Activated CD8-positive, alpha-beta memory T cell treated with anti-CD3 and anti-CD28 coated beads for 1 hour (primary cell): ENCODE results near the gene SLC35E2B.
"Not testable (repeated sequence)": the region's sequence is repeated elsewhere in the genome, so short reads cannot be mapped to it uniquely, and the experiment has no call there.

Experiments used
- DNase-seq, 2 donors: peaks; one replicate each; pipeline ENCODE4 v3.0.0-alpha.2; 2020; ENCODE audit warnings: low read depth in 1 of 2; ENCODE audit errors: extremely low read depth in 1 of 2

The SLC35E2B gene

GRCh38 chr1:1692714-1693647 lies at the start of gene SLC35E2B:
TSS of gene SLC35E2B (minus strand) at chr1:1692795. CDS start at chr1:1676699, 16,096 bp downstream.
- peak; percentile 91 to 95 for DNase-seq

GRCh38 chr1:1741013-1741412 lies 48.4 kb upstream of the SLC35E2B start:
- DNase-seq = not testable (repeated sequence)

- not testable (repeated sequence) for DNase-seq
Observed at GRCh38 chr1:1738799-1739337, 46.3 kb upstream of the SLC35E2B start.

DNA sequence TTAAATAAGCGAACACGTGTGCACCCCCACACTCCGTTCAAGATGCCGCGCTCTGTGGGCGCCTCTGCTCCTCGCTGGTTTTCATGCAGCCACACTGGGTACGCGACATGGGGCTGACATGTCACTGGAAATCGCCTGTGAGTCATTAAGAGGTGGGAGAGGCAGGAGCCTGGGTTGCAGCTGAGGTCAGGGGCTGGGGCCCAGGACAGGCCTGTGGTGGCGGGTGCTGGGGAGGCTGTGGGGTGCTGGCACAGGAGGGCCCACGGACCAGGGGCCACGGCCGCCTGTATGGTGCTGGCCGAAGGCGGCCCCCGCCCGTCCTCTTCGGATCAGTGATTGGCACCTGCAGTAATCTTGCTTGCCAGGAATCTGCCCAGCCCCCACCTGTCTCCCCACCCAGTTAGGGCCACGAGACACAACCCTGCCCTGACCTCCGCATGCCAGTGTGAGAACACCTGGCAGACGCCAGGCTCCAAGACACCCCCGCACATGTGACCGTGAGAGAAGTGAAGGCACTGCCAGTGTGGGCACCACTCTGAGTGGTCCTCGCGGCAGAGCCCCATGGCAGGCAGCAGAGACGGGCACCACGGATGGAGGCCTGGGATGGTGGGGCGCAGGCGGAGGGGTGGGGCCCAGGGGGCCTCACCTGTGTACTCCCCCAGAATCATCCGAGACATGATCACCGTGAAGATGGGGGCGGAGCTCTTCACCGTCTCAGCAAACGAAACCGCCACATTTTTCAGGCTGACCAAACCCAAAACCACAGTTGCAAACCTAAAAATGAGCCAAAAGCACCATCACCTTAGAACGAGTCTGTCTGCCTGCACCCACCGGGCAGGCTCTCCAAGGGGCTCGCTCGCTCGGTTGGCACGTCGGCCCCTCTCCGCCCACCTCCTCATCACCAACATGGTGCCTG lies 45.3 kb upstream of the SLC35E2B start:
- not testable (repeated sequence) for DNase-seq

- no peak for DNase-seq
Observed at GRCh38 chr1:1732381-1732780, 39.8 kb upstream of the SLC35E2B start.

GRCh38 chr1:1730870-1731269 lies 38.3 kb upstream of the SLC35E2B start:
- no peak for DNase-seq

DNA sequence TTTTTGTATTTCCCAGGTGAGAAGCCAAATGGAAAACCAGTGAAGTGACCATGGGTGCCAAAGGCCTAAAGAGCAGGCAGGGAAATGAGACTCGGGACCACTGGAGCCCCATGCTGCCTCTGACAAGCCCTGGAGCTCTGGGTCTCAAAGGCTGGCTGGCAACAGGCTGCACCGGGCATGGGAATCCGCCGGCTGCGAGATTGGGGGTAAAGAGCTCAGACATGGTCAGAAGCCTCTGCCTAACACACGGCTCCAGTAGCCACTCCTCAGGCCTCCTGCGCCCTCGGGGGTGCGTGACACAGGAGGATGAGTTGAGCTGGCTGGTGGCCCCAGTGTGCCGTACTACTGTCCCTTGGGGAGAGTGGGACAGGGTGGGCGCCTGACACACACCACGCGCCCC lies 37.6 kb upstream of the SLC35E2B start:
- DNase-seq = not testable (repeated sequence)

DNA sequence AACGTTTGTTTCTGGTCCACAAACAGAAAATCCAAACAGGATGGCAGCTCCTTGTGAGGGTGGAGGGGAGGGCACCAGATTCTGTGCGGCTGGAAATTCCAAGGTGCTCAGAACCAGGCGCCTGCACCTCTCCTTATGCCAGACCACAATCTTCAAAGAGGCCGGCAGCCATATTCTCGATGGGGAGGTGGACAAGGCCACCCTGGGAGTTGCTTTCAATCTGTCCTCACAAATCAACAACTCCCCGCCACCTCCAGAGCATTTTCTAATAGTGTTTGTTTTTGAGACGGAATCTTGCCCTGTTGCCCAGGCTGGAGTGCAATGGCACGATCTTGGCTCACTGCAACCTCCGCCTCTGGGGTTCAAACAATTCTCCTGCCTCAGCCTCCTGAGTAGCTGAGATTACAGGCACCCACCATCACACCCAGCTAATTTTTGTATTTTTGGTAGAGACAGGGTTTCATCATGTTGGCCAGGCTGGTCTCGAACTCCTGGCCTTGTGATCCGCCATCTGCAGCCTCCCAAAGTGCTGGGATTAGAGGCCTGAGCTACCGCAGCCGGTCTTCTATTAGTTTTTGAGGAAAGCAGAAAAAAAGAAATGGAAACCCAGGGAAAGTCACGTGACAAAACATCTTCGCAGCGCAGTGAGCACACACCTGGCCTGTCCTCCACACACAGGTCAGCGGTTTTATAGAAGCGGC lies 36.7 kb upstream of the SLC35E2B start:
- DNase-seq = not testable (repeated sequence)

DNA sequence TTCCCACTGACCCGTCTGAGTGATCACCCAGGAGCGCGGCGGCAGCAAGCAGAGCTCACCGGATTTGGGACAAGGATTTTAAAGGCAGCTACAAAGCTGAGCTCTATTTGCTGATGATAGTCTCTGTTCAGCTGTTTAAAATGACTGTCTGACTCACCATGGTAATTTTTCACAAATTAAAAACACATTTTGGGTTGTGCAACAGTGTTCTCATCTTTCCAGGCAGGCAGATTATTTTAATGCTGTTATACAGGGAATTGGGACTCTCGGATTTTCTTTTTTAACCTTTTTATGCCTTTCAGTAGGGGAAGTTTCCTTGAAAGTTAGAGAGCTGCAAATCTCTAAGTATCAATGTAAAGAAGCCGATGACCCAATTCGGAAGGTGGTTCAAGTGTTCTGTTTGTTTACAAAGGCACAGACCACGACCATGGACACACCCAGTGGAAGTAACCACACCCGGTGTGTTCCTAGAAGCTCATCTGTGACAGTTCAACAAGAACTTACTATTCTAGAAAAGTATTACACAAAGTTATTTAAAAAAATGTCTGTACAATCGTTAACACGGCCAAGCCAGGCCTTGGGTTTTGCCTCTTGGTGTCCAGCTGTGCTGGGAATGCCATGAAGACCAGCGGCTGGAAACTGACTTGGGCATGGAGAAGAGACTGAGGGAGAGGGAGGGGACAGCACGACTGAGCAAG lies 35.9 kb upstream of the SLC35E2B start:
- DNase-seq = not testable (repeated sequence)

DNA sequence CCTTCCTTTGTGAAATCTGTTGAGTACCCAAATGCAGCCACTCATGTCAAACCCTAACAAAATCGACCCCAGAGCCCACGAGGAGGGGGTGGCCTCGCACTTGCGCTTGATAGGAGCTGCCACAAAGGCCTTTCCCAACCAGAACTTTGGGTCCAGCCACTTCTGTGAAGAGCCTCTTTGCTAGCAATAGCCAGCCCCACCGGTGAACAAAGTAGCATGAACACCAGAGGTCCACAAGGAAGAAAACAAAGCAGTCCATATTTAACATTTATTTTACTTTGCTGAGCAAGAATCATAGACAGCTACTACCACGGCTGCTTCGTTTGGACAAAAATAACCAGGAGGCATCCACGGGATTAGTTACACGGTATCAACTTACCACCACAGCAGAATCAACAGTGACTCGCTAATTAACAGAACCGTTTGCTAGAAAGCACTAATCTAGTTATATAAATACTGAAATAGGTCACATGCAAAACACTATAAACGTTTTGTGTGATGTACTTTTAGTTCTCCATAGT lies 34.6 kb upstream of the SLC35E2B start:
- not testable (repeated sequence) for DNase-seq

- DNase-seq = not testable (repeated sequence)
Observed at GRCh38 chr1:1726088-1726487, 33.5 kb upstream of the SLC35E2B start.

DNA sequence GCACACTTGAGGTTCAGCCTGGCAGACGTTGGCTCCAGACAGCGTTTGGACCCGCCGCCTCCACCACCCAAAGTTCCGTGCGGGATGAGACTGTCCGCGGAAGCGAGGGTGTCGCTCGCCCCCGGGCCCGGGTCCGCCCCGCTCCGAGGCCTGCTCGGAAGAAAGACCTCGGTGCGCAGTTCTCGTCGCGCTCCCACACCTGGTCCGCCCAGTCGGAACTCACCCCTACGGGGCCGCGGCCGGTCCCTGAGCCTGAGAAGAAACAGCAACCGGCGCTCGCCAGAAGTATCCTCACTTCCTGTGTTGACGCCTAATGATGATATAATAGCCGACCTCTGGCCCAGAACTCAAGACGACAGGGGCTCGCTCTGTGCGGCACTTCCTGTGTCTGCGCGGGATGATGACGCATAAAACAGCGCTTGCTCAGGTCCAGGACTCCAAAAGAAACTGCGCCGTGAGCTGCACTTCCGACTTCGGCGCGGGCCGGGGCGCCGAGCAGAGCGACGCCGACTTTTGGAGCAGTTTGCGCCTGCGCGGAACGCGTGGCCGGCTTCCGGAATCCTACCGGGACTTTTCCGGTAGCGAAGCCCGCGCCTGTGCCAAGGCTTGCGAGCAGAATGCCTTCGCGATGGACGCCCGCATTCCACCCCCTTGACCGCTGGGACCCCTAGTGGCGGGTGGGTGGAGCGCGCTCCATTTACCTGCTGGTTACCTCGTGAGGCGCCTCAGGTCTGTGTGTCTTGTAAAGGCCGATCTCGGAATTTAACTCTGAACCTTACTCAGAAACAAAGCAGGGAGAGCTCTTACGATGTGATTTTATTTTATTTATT lies 31.7 kb upstream of the SLC35E2B start, which contains the start of gene CDK11A:
Gene CDK11A (minus strand): TSS at position 323 of the 830 bp plus-strand sequence. CDS start 1,539 bp downstream, outside the sequence.
- DNase-seq = peak; percentile 98 to 99

DNA sequence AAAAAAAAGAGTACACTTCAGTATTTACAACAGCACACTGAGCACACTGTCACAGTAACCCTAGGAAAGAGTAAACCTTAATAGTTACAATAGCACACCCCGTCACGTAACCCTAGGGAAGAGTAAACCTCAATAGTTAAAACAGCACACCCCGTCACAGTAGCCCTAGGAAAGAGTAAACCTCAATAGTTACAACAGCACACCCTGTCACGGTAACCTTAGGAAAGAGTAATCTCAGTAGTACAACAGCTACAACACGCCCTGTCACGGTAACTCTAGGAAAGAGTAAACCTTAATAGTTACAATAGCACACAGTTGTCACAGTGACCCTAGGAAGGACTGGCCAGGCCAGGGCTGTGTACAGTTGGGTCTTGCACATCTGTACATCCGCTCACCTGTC lies 28.6 kb upstream of the SLC35E2B start:
- DNase-seq = no peak

GRCh38 chr1:1715109-1715883 lies 22.7 kb upstream of the SLC35E2B start:
- DNase-seq = not testable (repeated sequence)

GRCh38 chr1:1707897-1708296 lies 15.3 kb upstream of the SLC35E2B start:
- not testable (repeated sequence) for DNase-seq

DNA sequence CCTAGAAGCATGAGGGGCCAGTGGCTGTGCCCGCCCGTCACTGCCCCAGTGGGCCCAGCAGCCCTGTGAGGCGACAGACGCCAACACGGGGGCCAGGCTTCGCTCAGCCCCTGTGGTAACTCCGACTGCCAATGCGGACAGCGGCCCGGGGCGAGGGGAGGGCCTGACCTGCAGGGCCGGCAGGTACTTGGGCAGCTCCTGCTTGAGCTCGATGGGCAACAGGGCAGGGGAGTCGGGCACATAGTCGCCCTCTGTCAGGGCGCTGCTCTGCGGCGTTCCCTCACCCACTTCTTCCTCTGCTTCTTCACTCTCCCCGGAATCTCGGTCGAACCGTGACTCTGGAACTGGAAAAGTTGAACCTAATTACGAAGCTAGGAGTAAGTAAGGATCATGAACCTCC lies 14.6 kb upstream of the SLC35E2B start:
- DNase-seq = not testable (repeated sequence)

GRCh38 chr1:1705623-1706022 lies 13.0 kb upstream of the SLC35E2B start:
- DNase-seq = not testable (repeated sequence)
